22Rv1 (cell line): ENCODE data around the gene CREB5.

Source experiments
- H3K27ac ChIP-seq: fragments of 450-650 bp; 2 replicates; pipeline ENCODE4 v1.5.1; 2017
- CTCF ChIP-seq: fragments of 450-650 bp; IDR thresholded peaks from 2 replicates; pipeline ENCODE4 v1.5.1; 2017; ENCODE audit warnings: mild to moderate bottlenecking
- ZFX ChIP-seq: fragments of 450-650 bp; IDR thresholded peaks from 2 replicates; pipeline ENCODE4 v1.6.1; 2017; ENCODE audit warnings: antibody characterized with exemption, borderline replicate concordance

CREB5 gene

DNA sequence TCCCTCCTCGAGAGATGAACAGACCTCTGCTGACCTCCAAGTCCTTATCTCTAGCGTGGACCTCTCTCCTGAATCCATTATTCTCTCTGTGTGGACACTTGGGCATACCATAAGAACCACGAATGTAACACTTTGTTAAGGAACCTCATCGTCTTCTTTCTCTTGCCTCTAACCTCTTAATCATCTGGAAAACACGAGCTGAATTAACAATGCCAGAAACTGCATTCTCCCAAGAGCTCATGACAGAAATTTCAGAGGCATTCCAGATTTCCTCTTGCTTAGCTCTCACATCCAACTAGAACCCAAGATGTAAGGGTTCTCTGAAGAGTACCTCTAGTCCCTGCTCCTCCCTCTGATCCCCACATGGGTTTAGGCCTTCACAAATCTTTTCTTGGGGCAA, 444.3 kb downstream of the CREB5 start:
- TF ChIP-seq ZFX (no peak), CTCF (no peak)
- no peak overlapping the region for H3K27ac ChIP-seq

DNA sequence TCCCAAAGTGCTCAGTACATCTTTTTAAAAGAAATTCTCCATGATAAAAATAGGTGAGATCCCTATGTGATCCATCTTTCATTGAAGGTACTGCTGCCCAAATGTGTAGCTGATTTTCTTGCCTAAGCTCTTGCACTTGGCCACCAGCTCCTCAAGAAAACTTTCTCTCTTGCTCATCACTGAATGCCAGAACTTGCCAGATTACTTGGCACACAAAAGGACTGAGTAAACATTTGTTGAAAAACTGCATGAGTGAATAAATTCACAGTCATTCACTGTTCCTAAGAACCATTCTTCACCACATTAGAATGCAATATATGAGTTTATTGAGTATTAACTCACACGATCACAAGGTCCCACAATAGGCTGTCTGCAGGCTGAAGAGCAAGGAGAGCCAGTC, 445.9 kb downstream of the CREB5 start:
- TF ChIP-seq ZFX, result no peak
- TF ChIP-seq CTCF, result no peak
- H3K27ac ChIP-seq, result no peak overlapping the region

DNA sequence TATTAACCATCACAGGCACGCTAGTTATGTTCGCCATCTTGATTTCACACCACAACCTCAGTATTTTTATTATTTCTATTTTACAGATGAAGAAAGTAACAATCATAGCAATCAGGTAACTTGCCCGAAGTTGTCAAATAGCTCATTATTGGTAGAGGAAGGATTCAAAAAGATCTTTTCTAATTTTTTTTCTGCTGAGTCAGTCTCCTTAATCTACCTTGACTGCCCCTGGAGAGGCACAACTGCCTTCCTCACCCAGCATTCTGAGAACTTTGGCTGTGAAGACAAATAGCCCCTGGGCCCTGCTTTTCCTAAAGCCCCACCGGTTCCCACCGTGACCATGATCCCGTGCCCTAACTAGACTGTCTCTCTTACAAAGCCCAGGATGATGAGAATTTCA, 446.6 kb downstream of the CREB5 start:
- TF ChIP-seq CTCF (no peak), ZFX (no peak)
- H3K27ac ChIP-seq, result no peak overlapping the region

GRCh38 chr7:28861825-28862224, 449.5 kb downstream of the CREB5 start:
- no peak for TF ChIP-seq ZFX
- no peak for TF ChIP-seq CTCF
- H3K27ac ChIP-seq, result no peak overlapping the region

- TF ChIP-seq ZFX (no peak), CTCF (no peak)
- no peak overlapping the region for H3K27ac ChIP-seq
These were observed 450.4 kb downstream of the CREB5 start for GRCh38 chr7:28862595-28863272.

DNA sequence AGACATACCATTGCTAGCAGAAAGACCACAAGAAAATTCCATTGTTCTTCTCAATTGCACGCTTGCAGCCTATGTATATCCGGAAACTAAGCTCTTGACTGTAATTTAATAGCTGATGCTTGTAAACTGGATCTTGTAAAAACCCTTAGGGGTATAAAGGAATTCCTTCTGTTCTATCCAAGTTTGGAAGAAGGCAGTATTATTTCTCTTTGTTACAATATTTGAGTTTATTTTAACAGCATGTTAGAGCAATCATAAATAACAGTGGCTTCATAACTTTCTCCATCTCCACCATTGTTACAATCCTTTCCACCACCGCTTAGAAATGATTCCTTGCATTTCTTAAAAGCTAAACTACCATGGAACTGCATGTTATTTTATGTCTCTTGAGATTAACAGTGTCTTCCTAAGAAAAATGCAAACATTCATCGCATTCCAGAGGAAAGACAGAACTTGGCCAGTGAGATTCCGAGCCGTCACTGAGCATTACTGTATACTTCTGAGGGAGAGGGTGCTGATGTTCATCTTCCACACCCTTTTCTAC, 453.4 kb downstream of the CREB5 start:
- no peak for TF ChIP-seq ZFX
- TF ChIP-seq CTCF, result no peak
- no peak overlapping the region for H3K27ac ChIP-seq

DNA sequence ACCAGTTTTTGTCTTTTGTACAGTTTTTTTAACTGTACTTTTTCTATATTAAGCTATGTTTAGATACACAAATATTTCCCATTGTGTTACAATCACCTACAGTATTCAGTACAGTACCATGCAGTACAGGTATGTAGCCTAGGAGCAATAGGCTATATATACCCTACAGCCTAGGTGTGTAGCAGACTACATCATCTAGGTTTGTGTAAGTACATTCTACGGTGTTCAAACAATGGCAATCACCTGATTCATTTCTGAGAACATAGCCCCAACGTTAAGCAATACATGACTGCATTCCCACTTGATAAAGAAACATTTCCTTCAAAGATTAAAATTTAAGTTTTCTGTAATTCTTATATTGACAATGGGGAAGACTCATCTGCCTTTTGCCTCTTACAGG, 456.4 kb downstream of the CREB5 start:
- no peak overlapping the region for H3K27ac ChIP-seq
- no peak for TF ChIP-seq ZFX
- TF ChIP-seq CTCF, result no peak
